Karpas-422 (cell line): ENCODE measurements around the gene ATAD3A. TPM values are rescaled to one million over a fixed set of nuclear protein-coding genes. Genes with fewer than 3 reads are reported as not detected.

Experiments used
- DNase-seq: peaks from one replicate; pipeline ENCODE4 v3.0.0-alpha.2; 2015
- H2AFZ ChIP-seq: fragments of 200-600 bp; sonication (generic); 2 replicates; pipeline ENCODE4 v1.6.1; 2014; ENCODE audit warnings: antibody characterized with exemption, low read length, mixed read lengths
- H3K27ac ChIP-seq: fragments of 200-600 bp; sonication (generic); 2 replicates; pipeline ENCODE4 v1.5.1; 2014; ENCODE audit warnings: mild to moderate bottlenecking, low read length, moderate library complexity
- H3K27me3 ChIP-seq: fragments of 200-600 bp; sonication (generic); 2 replicates; pipeline ENCODE4 v1.6.1; 2014; ENCODE audit warnings: low read length, mixed read lengths
- H3K36me3 ChIP-seq: fragments of 200-600 bp; sonication (generic); 2 replicates; pipeline ENCODE4 v1.6.1; 2014; ENCODE audit warnings: low read length, mixed read lengths; ENCODE audit not compliant: insufficient read depth
- H3K4me1 ChIP-seq: fragments of 200-600 bp; sonication (generic); 2 replicates; pipeline ENCODE4 v1.6.1; 2014; ENCODE audit warnings: mild to moderate bottlenecking, low read length, mixed read lengths
- H3K4me2 ChIP-seq: fragments of 200-600 bp; sonication (generic); 2 replicates; pipeline ENCODE4 v1.6.1; 2014; ENCODE audit warnings: low read length, low read depth, mild to moderate bottlenecking; ENCODE audit not compliant: poor library complexity, severe bottlenecking
- H3K4me3 ChIP-seq: fragments of 200-600 bp; sonication (generic); 2 replicates; pipeline ENCODE4 v1.5.1; 2014; ENCODE audit warnings: mild to moderate bottlenecking, antibody characterized with exemption, low read length, mixed read lengths
- H3K79me2 ChIP-seq: fragments of 200-600 bp; sonication (generic); 2 replicates; pipeline ENCODE4 v1.6.1; 2014; ENCODE audit warnings: mild to moderate bottlenecking, low read length, mixed read lengths
- H3K9ac ChIP-seq: fragments of 200-600 bp; sonication (generic); 2 replicates; pipeline ENCODE4 v1.6.0; 2014; ENCODE audit warnings: low read length
- H3K9me2 ChIP-seq: fragments of 200-600 bp; sonication (generic), shearing (Covaris generic); replicated peaks from 2 replicates; pipeline ENCODE4 v1.6.0; 2014; ENCODE audit warnings: mild to moderate bottlenecking, low read length, moderate library complexity; ENCODE audit not compliant: insufficient read depth
- H3K9me3 ChIP-seq: fragments of 300-700, 200-600 bp; sonication (generic); 2 replicates; pipeline ENCODE4 v1.6.1; 2014; ENCODE audit warnings: low read length, mixed read lengths
- H4K20me1 ChIP-seq: fragments of 200-600 bp; sonication (generic); 2 replicates; pipeline ENCODE4 v1.6.1; 2014; ENCODE audit warnings: mild to moderate bottlenecking, antibody characterized with exemption, low read length, low read depth; ENCODE audit not compliant: insufficient read depth
- total RNA-seq: library from RNA; depleted of rRNA; stranded (reverse); fragments of >200 nt; shearing (Covaris generic); gene quantifications from 2 replicates; pipeline ENCODE4 v1.2.3, GENCODE V29; 2014; ENCODE audit warnings: low replicate concordance

Gene ATAD3A
- total RNA-seq, 1 experiment from 2014 or later: 12.5 TPM

DNA sequence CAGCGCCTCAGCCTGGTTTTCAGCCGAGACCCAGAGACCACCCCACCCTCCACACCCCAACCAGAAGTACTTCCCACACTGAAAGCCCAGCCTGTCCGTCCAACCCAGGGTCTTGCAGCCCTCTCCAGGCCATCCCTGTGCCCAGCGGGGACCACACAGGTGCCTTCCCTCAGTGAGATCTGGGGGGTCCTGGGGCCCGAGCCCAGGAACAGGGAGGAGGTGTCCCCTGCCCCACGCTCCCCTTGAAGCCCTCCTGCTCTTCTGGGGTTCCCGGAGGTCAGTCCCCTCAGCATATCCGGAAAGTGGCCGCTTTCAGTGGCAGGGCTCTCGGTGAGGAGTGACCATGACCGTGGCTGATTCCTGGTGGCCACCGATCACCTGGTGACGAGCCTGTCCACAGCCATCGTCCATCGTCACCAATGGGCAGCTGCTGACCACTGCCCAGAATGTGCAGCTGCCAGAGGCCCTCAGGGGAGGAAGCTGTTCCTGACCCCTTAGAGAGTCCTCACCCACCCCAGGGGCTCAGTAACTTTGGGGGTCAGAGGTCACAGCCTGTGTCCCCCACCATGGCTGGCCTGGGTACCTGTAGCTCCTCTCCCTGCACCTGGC, 25.1 kb downstream of the ATAD3A start:
- H3K4me1 ChIP-seq: no peaks in the 10 kb centered on the region
- H3K9ac ChIP-seq: no peak overlapping the region
- H3K9me2 ChIP-seq: no peaks in the 10 kb centered on the region
- no peak overlapping the region for H3K4me3 ChIP-seq
- no peak overlapping the region for H3K27ac ChIP-seq
- peaks cover under 1% of the 10 kb centered on the region; the same call in 1 of the 2 replicates for H3K36me3 ChIP-seq
- no peaks in the 10 kb centered on the region; the same call in 1 of the 2 replicates for H3K9me3 ChIP-seq
- no peak overlapping the region for H2AFZ ChIP-seq
- no peaks in the 10 kb centered on the region for H3K27me3 ChIP-seq
- H3K4me2 ChIP-seq: no peak overlapping the region
- H3K79me2 ChIP-seq: no peaks in the 10 kb centered on the region
- no peaks in the 10 kb centered on the region for H4K20me1 ChIP-seq
- no peak for DNase-seq

DNA sequence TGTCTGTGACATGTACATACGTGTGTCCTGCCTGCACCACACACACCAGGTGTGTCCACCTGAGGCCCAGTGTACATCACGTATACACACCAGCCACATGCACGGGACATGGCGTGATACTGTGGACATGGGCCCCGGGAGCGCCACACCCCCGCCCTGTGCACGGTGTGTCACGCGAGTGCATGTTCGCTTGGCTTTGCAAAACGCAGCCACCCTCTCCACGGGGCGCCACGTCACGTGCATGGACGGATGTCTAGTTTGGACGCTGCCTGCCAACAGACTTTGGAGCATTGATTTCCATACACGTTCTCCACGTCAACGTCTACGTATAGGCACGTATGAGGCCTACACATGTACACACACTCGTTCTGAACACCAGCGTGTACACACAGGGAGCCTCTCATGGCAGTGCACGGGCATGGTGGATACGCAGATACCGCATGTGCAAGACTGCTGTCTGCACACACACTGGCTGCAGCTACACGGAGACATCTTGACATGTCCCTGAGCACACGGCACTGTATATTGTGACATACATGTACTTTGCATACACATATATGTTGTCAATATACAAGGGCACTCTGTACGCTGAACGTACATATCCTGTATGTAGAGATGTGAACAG, 25.8 kb downstream of the ATAD3A start:
- H3K9ac ChIP-seq: no peak overlapping the region
- H3K4me2 ChIP-seq: no peak overlapping the region
- H2AFZ ChIP-seq: no peak overlapping the region
- no peak overlapping the region for H3K27ac ChIP-seq
- no peaks in the 10 kb centered on the region for H3K9me3 ChIP-seq
- H3K27me3 ChIP-seq: no peaks in the 10 kb centered on the region
- no peak overlapping the region for H3K4me3 ChIP-seq
- H3K79me2 ChIP-seq: no peaks in the 10 kb centered on the region
- no peaks in the 10 kb centered on the region for H3K4me1 ChIP-seq
- no peaks in the 10 kb centered on the region for H4K20me1 ChIP-seq
- no peak for DNase-seq
- H3K36me3 ChIP-seq: no peaks in the 10 kb centered on the region
- H3K9me2 ChIP-seq: no peaks in the 10 kb centered on the region

- Histone ChIP-seq H3K36me3 (no peaks in the 10 kb centered on the region), H3K9ac (no peak overlapping the region), H4K20me1 (no peaks in the 10 kb centered on the region), H3K9me3 (no peaks in the 10 kb centered on the region), H3K9me2 (no peaks in the 10 kb centered on the region), H3K4me3 (no peak overlapping the region), H3K4me1 (no peaks in the 10 kb centered on the region), H3K27me3 (no peaks in the 10 kb centered on the region), H2AFZ (no peak overlapping the region), H3K4me2 (no peak overlapping the region), H3K27ac (no peak overlapping the region), H3K79me2 (no peaks in the 10 kb centered on the region)
- DNase-seq: no peak
These were observed 26.4 kb downstream of the ATAD3A start for GRCh38 chr1:1538334-1538733.

- H3K27ac ChIP-seq: no peak overlapping the region
- no peak overlapping the region for H2AFZ ChIP-seq
- H4K20me1 ChIP-seq: no peaks in the 10 kb centered on the region
- no peaks in the 10 kb centered on the region for H3K4me1 ChIP-seq
- no peak overlapping the region for H3K4me2 ChIP-seq
- no peaks in the 10 kb centered on the region for H3K36me3 ChIP-seq
- no peak overlapping the region for H3K4me3 ChIP-seq
- H3K9me2 ChIP-seq: no peaks in the 10 kb centered on the region
- H3K9ac ChIP-seq: no peak overlapping the region
- no peaks in the 10 kb centered on the region for H3K79me2 ChIP-seq
- H3K27me3 ChIP-seq: no peaks in the 10 kb centered on the region
- no peaks in the 10 kb centered on the region for H3K9me3 ChIP-seq
- no peak for DNase-seq
These were observed 27.0 kb downstream of the ATAD3A start for GRCh38 chr1:1538989-1539309.

- Histone ChIP-seq H3K4me3 (no peak overlapping the region), H3K4me2 (no peak overlapping the region), H3K9me3 (no peaks in the 10 kb centered on the region), H3K27ac (no peak overlapping the region), H3K9me2 (no peaks in the 10 kb centered on the region), H2AFZ (no peak overlapping the region), H3K79me2 (no peaks in the 10 kb centered on the region), H3K4me1 (no peaks in the 10 kb centered on the region), H3K9ac (no peak overlapping the region), H4K20me1 (no peaks in the 10 kb centered on the region), H3K27me3 (no peaks in the 10 kb centered on the region), H3K36me3 (no peaks in the 10 kb centered on the region)
- DNase-seq: no peak
These were observed 27.5 kb downstream of the ATAD3A start for GRCh38 chr1:1539310-1540089.

DNA sequence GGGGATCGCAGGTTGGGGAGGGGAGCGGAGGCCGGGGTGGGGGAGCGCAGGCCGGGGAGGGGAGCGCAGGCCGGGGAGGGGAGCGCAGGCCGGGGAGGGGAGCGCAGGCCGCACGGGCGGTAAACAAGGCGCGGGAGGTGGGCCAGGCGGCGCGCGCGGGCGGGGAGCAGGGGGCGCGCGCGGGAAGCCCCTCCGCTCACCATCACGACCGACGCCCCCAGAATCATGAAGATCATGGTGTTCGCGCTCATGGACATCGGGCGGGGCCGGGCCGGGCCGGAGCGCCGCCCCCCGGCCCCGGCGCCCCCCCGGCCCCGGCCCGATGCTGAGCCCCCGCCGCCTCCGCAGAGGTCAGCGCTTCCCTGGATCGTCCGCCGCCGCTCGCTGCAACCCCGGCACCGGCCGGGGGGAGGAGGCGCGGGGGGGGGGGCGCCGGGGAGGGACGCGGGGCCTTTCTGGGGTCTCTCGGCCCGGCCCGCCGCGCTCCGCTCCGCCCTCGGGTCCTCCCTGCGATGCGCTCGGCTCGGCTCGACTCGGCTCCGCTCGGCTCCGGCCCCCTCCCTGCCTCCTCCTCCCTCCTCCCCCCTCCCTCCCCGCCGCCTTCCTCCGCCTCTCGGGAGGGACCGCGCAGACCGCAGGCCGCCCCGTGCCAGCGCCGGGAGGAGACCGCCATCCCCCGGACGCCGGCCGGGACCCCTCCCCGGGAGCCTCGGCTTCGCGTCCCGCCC, 28.3 kb downstream of the ATAD3A start, which contains the start of gene TMEM240:
Gene TMEM240 (minus strand): TSS at position 535 of the 728 bp plus-strand sequence. CDS start 278 bp downstream, at position 257.
- H3K27me3 ChIP-seq: no peaks in the 10 kb centered on the region
- no peak within 1 kb of the TSS for H2AFZ ChIP-seq
- no peak within 1 kb of the TSS for H3K9ac ChIP-seq
- no peak within 1 kb of the TSS for H3K27ac ChIP-seq
- no peaks in the 10 kb centered on the region for H3K9me2 ChIP-seq
- no peaks in the 10 kb centered on the region for H3K79me2 ChIP-seq
- H4K20me1 ChIP-seq: no peaks in the 10 kb centered on the region
- no peaks in the 10 kb centered on the region for H3K4me1 ChIP-seq
- H3K36me3 ChIP-seq: no peaks in the 10 kb centered on the region
- H3K9me3 ChIP-seq: no peaks in the 10 kb centered on the region
- H3K4me3 ChIP-seq: no peak within 1 kb of the TSS
- DNase-seq: no peak
- H3K4me2 ChIP-seq: no peak within 1 kb of the TSS

GRCh38 chr1:1540818-1541628, 29.1 kb downstream of the ATAD3A start:
- Histone ChIP-seq H3K27ac (no peak overlapping the region), H4K20me1 (no peaks in the 10 kb centered on the region), H3K27me3 (no peaks in the 10 kb centered on the region), H3K36me3 (no peaks in the 10 kb centered on the region), H3K9me2 (no peaks in the 10 kb centered on the region), H3K9ac (no peak overlapping the region), H3K4me3 (no peak overlapping the region), H3K79me2 (no peaks in the 10 kb centered on the region), H3K9me3 (no peaks in the 10 kb centered on the region), H2AFZ (no peak overlapping the region), H3K4me1 (no peaks in the 10 kb centered on the region), H3K4me2 (no peak overlapping the region)
- DNase-seq: no peak
